SU-DHL-6 (cell line): ENCODE results near the gene RBMS3.

Experiments
- CTCF ChIP-seq: fragments of 200-600 bp; sonication (generic); IDR thresholded peaks from one replicate; pipeline ENCODE4 v1.5.1; 2017; ENCODE audit warnings: antibody characterized with exemption, mild to moderate bottlenecking, low read length, moderate library complexity; ENCODE audit not compliant: insufficient read depth, poor library complexity, severe bottlenecking
- EZH2phosphoT487 ChIP-seq: fragments of 200-600 bp; sonication (generic), shearing (Covaris generic); conservative IDR thresholded peaks from 2 replicates; pipeline ENCODE4 v1.6.1; 2018; ENCODE audit warnings: mild to moderate bottlenecking, antibody characterized with exemption, low read length, moderate library complexity, mixed read lengths

GRCh38 chr3:29465836-29466235, 185.0 kb downstream of the RBMS3 start:
- no peak for TF ChIP-seq CTCF
- TF ChIP-seq EZH2phosphoT487, result no peak
